Mucosa of descending colon (tissue), 3 donors: ENCODE data around the gene PEX14. TPM values are rescaled to one million over a fixed set of nuclear protein-coding genes. Genes with fewer than 3 reads are reported as not detected.

ENCODE experiments used
- ATAC-seq: fragments of 200-7000 bp; cut with Tn5 transposase; one replicate; pipeline ENCODE4 v1.9.1; 2020; ENCODE audit warnings: mild to moderate bottlenecking, moderate library complexity
- DNase-seq, 3 donors: peaks; one replicate each; pipeline ENCODE4 v3.0.0-alpha.2; 2020
- H3K36me3 ChIP-seq: fragments of 200-600 bp; one replicate; pipeline ENCODE4 v1.8.0; 2021; ENCODE audit warnings: low read depth, mild to moderate bottlenecking
- H3K4me1 ChIP-seq: fragments of 200-600 bp; one replicate; pipeline ENCODE4 v1.8.0; 2021; ENCODE audit warnings: low read depth, mild to moderate bottlenecking
- H3K4me3 ChIP-seq: fragments of 200-600 bp; one replicate; pipeline ENCODE4 v1.8.0; 2021; ENCODE audit warnings: mild to moderate bottlenecking
- H3K9me3 ChIP-seq: fragments of 200-600 bp; one replicate; pipeline ENCODE4 v1.8.0; 2021; ENCODE audit warnings: mild to moderate bottlenecking
- CTCF ChIP-seq: fragments of 200-600 bp; IDR thresholded peaks from one replicate; pipeline ENCODE4 v1.8.0; 2022; ENCODE audit warnings: antibody characterized with exemption, mild to moderate bottlenecking
- intact Hi-C, 2 donors: fragments of 100-400 bp; cut with DNase I in 1 of 2; cut with micrococcal nuclease in 1 of 2; formaldehyde crosslinking; loops; one replicate each; pipeline versions ENCODE4 v1.11.0 to v1.11.1; 2022; cut with DNase I, micrococcal nuclease
- total RNA-seq, 3 donors: library from RNA; stranded (reverse); fragmentation: NEBNext Ultra II Directional in 2 of 3; extraction: Animal tissue kit (Norgen Biotek cat#: 25700) in 2 of 3; gene quantifications; one replicate each; pipeline versions ENCODE4 v1.2.1 to v1.2.4, GENCODE V29; 2021 to 2023
- donor health status: DM: no; HTN: no; CAD: no; lungs with moderate emphysema.
- donor health status: DM: no; HTN: no; CAD: no.
- donor health status: DM: no; HTN: yes; CAD: no.

Gene PEX14
- total RNA-seq, 3 donors from 2014 or later = 18.9 to 23.8 (median 21.3) TPM

- H3K36me3 ChIP-seq = no peaks in the 10 kb centered on the region
- no peaks in the 10 kb centered on the region for H3K9me3 ChIP-seq
- DNase-seq = no peak
- no peak for ATAC-seq
- no peak overlapping the region for H3K4me3 ChIP-seq
- TF ChIP-seq CTCF = no peak
- no peaks in the 10 kb centered on the region for H3K4me1 ChIP-seq
- intact Hi-C loops = no loop called here
Observed at GRCh38 chr1:10446790-10447422, 27.8 kb upstream of the PEX14 start.

- no peaks in the 10 kb centered on the region for H3K36me3 ChIP-seq
Observed at GRCh38 chr1:10449751-10450150, 25.0 kb upstream of the PEX14 start, which contains the start of gene CORT. Gene CORT (plus strand): TSS chr1:10450031. CDS start chr1:10450224, 193 bp downstream.

GRCh38 chr1:10450156-10450814, 24.5 kb upstream of the PEX14 start:
- H3K4me3 ChIP-seq = no peak overlapping the region
- no peaks in the 10 kb centered on the region for H3K4me1 ChIP-seq
- no peak for TF ChIP-seq CTCF
- H3K9me3 ChIP-seq = no peaks in the 10 kb centered on the region
- H3K36me3 ChIP-seq = no peaks in the 10 kb centered on the region
- DNase-seq (no peak), ATAC-seq (no peak)
- intact Hi-C loops = no loop called here

More at GRCh38 chr1:10449751-10450150, 25.0 kb upstream of the PEX14 start, which contains the start of gene CORT:
- Histone ChIP-seq H3K9me3 (no peaks in the 10 kb centered on the region), H3K4me1 (no peaks in the 10 kb centered on the region), H3K4me3 (no peak within 1 kb of the TSS)
- intact Hi-C loops = no loop called here
- ATAC-seq = no peak
- DNase-seq = no peak
- TF ChIP-seq CTCF = no peak

- no peaks in the 10 kb centered on the region for H3K4me1 ChIP-seq
- H3K36me3 ChIP-seq = no peaks in the 10 kb centered on the region
- no peak for ATAC-seq
- intact Hi-C loops = no loop called here
- DNase-seq = no peak
- no peaks in the 10 kb centered on the region for H3K9me3 ChIP-seq
- no peak for TF ChIP-seq CTCF
- no peak overlapping the region for H3K4me3 ChIP-seq
Observed at GRCh38 chr1:10450836-10451235, 23.9 kb upstream of the PEX14 start.

- TF ChIP-seq CTCF = no peak
- H3K4me1 ChIP-seq = no peaks in the 10 kb centered on the region
- no peak for ATAC-seq
- H3K36me3 ChIP-seq = no peaks in the 10 kb centered on the region
- no peak for DNase-seq
- intact Hi-C loops = no loop called here
- no peaks in the 10 kb centered on the region for H3K9me3 ChIP-seq
- H3K4me3 ChIP-seq = no peak overlapping the region
Observed at GRCh38 chr1:10451287-10451686, 23.5 kb upstream of the PEX14 start.
